ENCODE data around the gene CLOCK.

The CLOCK gene

GRCh38 chr4:55378617-55379467 is 167.9 kb downstream of the CLOCK start:
- no peak for DNase-seq
